HepG2 (cell line): Measurements from ENCODE around the gene AQP10. TPM values are rescaled to one million over a fixed set of nuclear protein-coding genes. Genes with fewer than 3 reads are reported as not detected.

ENCODE experiments used
- ATAC-seq: fragments of 200-7000 bp; cut with Tn5 transposase; 3 replicates; pipeline ENCODE4 v1.9.1; 2020; ENCODE audit warnings: mild to moderate bottlenecking, moderate library complexity
- BruUV-seq: library from RNA; stranded (reverse); fragments of 400-500 nt; replicated peaks from 2 replicates; lab custom pipeline; 2021; lab: Mats Ljungman, UMichigan
- CTCF ChIA-PET: fragments of 300-600 bp; formaldehyde crosslinking; extraction: SDS; loops from one replicate; lab custom pipeline; 2021; ENCODE audit warnings: low total read pairs, inconsistent platforms, low intra/inter-chr PET ratio; lab: Yijun Ruan, JAX
- POLR2A ChIA-PET: fragments of 350-600 bp; sonication (Branson Sonifier 250); formaldehyde crosslinking; loops from one replicate; lab custom pipeline; 2020; ENCODE audit warnings: antibody characterized with exemption, inconsistent platforms; lab: Yijun Ruan, JAX
- DNase-seq: peaks from one replicate; pipeline ENCODE4 v3.0.0-alpha.2; 2015; ENCODE audit warnings: low spot score
- FAIRE-seq: peaks from 3 replicates; lab custom pipeline; 2011; peaks lifted over from hg19 to GRCh38; lab: Jason Lieb, UNC
- H2AFZ ChIP-seq: one replicate; pipeline ENCODE4 v1.6.1; 2011; ENCODE audit warnings: low read length, inconsistent platforms
- H3K27ac ChIP-seq: fragments of 300-600 bp; 3 replicates; pipeline ENCODE4 v1.8.0; 2011; ENCODE audit warnings: mixed run types, mild to moderate bottlenecking, mixed read lengths, low read length, inconsistent platforms; ENCODE audit not compliant: insufficient read depth; ENCODE audit errors: extremely low read length
- H3K27me3 ChIP-seq, 2 experiments: fragments of 200-600 bp in 1 of 2; 2 replicates in 1 of 2; 3 replicates in 1 of 2; pipeline versions ENCODE4 v1.6.0 to v1.8.0; 2011; ENCODE audit warnings: low read length in 2 of 2, mild to moderate bottlenecking in 2 of 2, moderate library complexity in 2 of 2, inconsistent platforms in 1 of 2; ENCODE audit not compliant: insufficient read depth in 2 of 2, control insufficient read depth in 1 of 2
- H3K36me3 ChIP-seq, 2 experiments: fragments of 200-600 bp in 1 of 2; replicated peaks in 1 of 2; 2 replicates in 1 of 2; 3 replicates in 1 of 2; pipeline versions ENCODE4 v1.5.1 to v1.8.0; 2011; ENCODE audit warnings: low read length in 2 of 2, inconsistent platforms in 1 of 2; ENCODE audit not compliant: insufficient read depth in 2 of 2, control insufficient read depth in 1 of 2
- H3K4me1 ChIP-seq: 2 replicates; pipeline ENCODE4 v1.5.1; 2012; ENCODE audit warnings: low read length, inconsistent platforms; ENCODE audit not compliant: insufficient read depth
- H3K4me2 ChIP-seq: 2 replicates; pipeline ENCODE4 v1.6.0; 2011; ENCODE audit warnings: low read depth, low read length, inconsistent platforms
- H3K4me3 ChIP-seq, 3 experiments: fragments of 200-600 bp in 1 of 3; sonication (generic), shearing (Covaris generic) in 1 of 3; replicated peaks in 1 of 3; 2 replicates each; pipeline ENCODE4 v1.5.1; 2011 to 2016; ENCODE audit warnings: low read length in 3 of 3, inconsistent platforms in 2 of 3, low read depth in 2 of 3, mild to moderate bottlenecking in 2 of 3, control low read depth in 1 of 3, mixed read lengths in 1 of 3; ENCODE audit not compliant: insufficient read depth in 1 of 3
- H3K79me2 ChIP-seq: one replicate; pipeline ENCODE4 v1.6.1; 2011; ENCODE audit warnings: low read length, inconsistent platforms; ENCODE audit not compliant: insufficient read depth
- H3K9ac ChIP-seq: 2 replicates; pipeline ENCODE4 v1.6.0; 2011; ENCODE audit warnings: mild to moderate bottlenecking, low read depth, low read length, inconsistent platforms; ENCODE audit not compliant: insufficient read depth
- H3K9me3 ChIP-seq: 2 replicates; pipeline ENCODE4 v1.5.1; 2012; ENCODE audit warnings: mild to moderate bottlenecking, low read length
- H4K20me1 ChIP-seq: 2 replicates; pipeline ENCODE4 v1.6.0; 2011; ENCODE audit warnings: inconsistent platforms, mild to moderate bottlenecking, low read length, moderate library complexity; ENCODE audit not compliant: insufficient read depth
- ARHGAP35 ChIP-seq: sonication (generic); formaldehyde crosslinking; IDR thresholded peaks from 2 replicates; pipeline ENCODE4 v1.9.0; 2022; ENCODE audit warnings: mild to moderate bottlenecking, inconsistent platforms, moderate library complexity, missing genetic modification reagents, borderline replicate concordance
- ELF4 ChIP-seq: sonication (generic); formaldehyde crosslinking; IDR thresholded peaks from 2 replicates; pipeline ENCODE4 v1.5.0; 2020; ENCODE audit warnings: missing genetic modification reagents, mild to moderate bottlenecking, moderate library complexity, borderline replicate concordance
- HNRNPK ChIP-seq: fragments of 200-400 bp; formaldehyde crosslinking; IDR thresholded peaks from 2 replicates; pipeline ENCODE4 v1.6.1; 2018; ENCODE audit warnings: low read length, low read depth, moderate library complexity, mild to moderate bottlenecking; ENCODE audit not compliant: poor library complexity, severe bottlenecking
- KAT7 ChIP-seq: IDR thresholded peaks from 2 replicates; pipeline ENCODE4 v1.6.1; 2018; ENCODE audit warnings: borderline replicate concordance, missing compliant biosample characterization
- NFIB ChIP-seq: sonication (generic); formaldehyde crosslinking; IDR thresholded peaks from 2 replicates; pipeline ENCODE4 v1.9.0; 2021; ENCODE audit warnings: missing genetic modification reagents, mild to moderate bottlenecking, borderline replicate concordance
- PAX8 ChIP-seq: sonication (generic); formaldehyde crosslinking; IDR thresholded peaks from 2 replicates; pipeline ENCODE4 v1.8.0; 2022; ENCODE audit warnings: mild to moderate bottlenecking, missing genetic modification reagents, borderline replicate concordance
- POGZ ChIP-seq: sonication (generic); formaldehyde crosslinking; IDR thresholded peaks from 2 replicates; pipeline ENCODE4 v1.4.0; 2020; ENCODE audit warnings: mild to moderate bottlenecking, missing genetic modification reagents
- RFXANK ChIP-seq: IDR thresholded peaks from 2 replicates; pipeline ENCODE4 v1.6.1; 2016
- TMF1 ChIP-seq: sonication (generic); formaldehyde crosslinking; IDR thresholded peaks from 2 replicates; pipeline ENCODE4 v1.8.1; 2022; ENCODE audit warnings: low read depth, missing genetic modification reagents
- ZNF180 ChIP-seq: sonication (generic); formaldehyde crosslinking; IDR thresholded peaks from 2 replicates; pipeline ENCODE4 v1.4.0; 2020; ENCODE audit warnings: low read depth, missing genetic modification reagents, borderline replicate concordance
- ZNF317 ChIP-seq: sonication (generic); formaldehyde crosslinking; IDR thresholded peaks from 2 replicates; pipeline ENCODE4 v1.5.0; 2020; ENCODE audit warnings: mild to moderate bottlenecking, missing genetic modification reagents
- ZNF619 ChIP-seq: sonication (generic); formaldehyde crosslinking; IDR thresholded peaks from 2 replicates; pipeline ENCODE4 v1.4.0; 2020; ENCODE audit warnings: mild to moderate bottlenecking, missing genetic modification reagents
- ZNF773 ChIP-seq: sonication (generic); formaldehyde crosslinking; IDR thresholded peaks from 2 replicates; pipeline ENCODE4 v1.4.0; 2020; ENCODE audit warnings: missing genetic modification reagents, borderline replicate concordance
- ZNF850 ChIP-seq: sonication (generic); formaldehyde crosslinking; conservative IDR thresholded peaks from 2 replicates; pipeline ENCODE4 v1.9.0; 2021; ENCODE audit warnings: mild to moderate bottlenecking, missing genetic modification reagents
- WGBS: methylation state at CpG from one replicate; pipeline ENCODE4 v1.1.6; 2017; ENCODE audit warnings: low lambda C conversion rate; 5-methylcytosine and 5-hydroxymethylcytosine counted together
- in situ Hi-C: cut with HindIII; loops from 2 replicates; pipeline ENCODE4 v1.10.0; 2017; ENCODE audit warnings: low pct_unique_long_range_greater_than_20kb; ENCODE audit not compliant: extremely low pct_ligation_motif_present
- intact Hi-C: fragments of 100-400 bp; cut with micrococcal nuclease; formaldehyde crosslinking; loops from one replicate; pipeline ENCODE4 v1.10.0; 2022; ENCODE audit not compliant: unreplicated experiment
- polyA plus RNA-seq, 8 experiments: library from polyadenylated mRNA; depleted of rRNA in 3 of 8; stranded (reverse) in 7 of 8; unstranded in 1 of 8; fragments of >200 nt; fragmentation: Illumina TruSeq in 4 of 8; extraction: Trizol in 4 of 8; gene quantifications; 2 replicates each; pipeline versions ENCODE4 v1.2.1 to v1.2.3, GENCODE V29; 2011 to 2016; ENCODE audit warnings: low read depth in 4 of 8, missing spikeins in 1 of 8, mixed read lengths in 1 of 8; ENCODE audit not compliant: insufficient read depth in 1 of 8
- total RNA-seq, 5 experiments: library from RNA; depleted of rRNA; stranded (reverse); fragments of >200 nt; fragmentation: Illumina TruSeq; extraction: Trizol; gene quantifications; 2 replicates each; pipeline ENCODE4 v1.2.3, GENCODE V29; 2016; ENCODE audit warnings: low read depth in 1 of 5
- TF ChIP-seq, protein P1 (sequence below): sonication (generic); formaldehyde crosslinking; IDR thresholded peaks from 2 replicates; pipeline ENCODE4 v1.5.1; 2020; ENCODE audit warnings: missing genetic modification reagents, mild to moderate bottlenecking, borderline replicate concordance
- TF ChIP-seq, protein P2 (sequence below): sonication (generic); formaldehyde crosslinking; IDR thresholded peaks from 2 replicates; pipeline ENCODE4 v1.4.0; 2020; ENCODE audit warnings: missing genetic modification reagents
- TF ChIP-seq, protein P3 (sequence below): sonication (generic); formaldehyde crosslinking; IDR thresholded peaks from 2 replicates; pipeline ENCODE4 v1.4.0; 2020; ENCODE audit warnings: missing genetic modification reagents
- TF ChIP-seq, protein P4 (sequence below): sonication (generic); formaldehyde crosslinking; IDR thresholded peaks from 2 replicates; pipeline ENCODE4 v1.8.0; 2023; ENCODE audit warnings: mild to moderate bottlenecking, missing genetic modification reagents

Gene AQP10
- total and polyA plus RNA-seq, 2 of the 13 experiments (the other 11 are each of a cell fraction or from before 2014, with no cell fraction given), result 0.30 TPM; not detected in 1

DNA sequence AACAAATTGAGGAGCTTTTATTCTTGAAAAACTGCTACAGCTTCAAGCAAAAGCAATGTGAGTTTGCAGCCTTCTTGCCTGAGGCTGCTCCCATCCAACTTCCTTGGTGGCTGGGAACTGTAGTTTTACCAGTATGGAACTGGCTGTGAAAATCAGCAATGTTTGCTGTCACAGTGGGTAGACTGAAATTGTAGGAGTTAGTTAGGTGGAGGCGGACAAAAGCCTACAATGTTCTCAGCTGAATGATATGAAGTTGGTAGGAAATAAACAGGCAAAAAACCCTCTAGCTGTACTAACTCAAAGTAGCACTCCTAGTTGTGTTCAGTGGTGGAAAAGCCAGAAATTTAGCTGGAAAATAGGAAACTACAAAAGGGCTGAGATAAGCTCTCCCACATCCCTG lies 30.0 kb upstream of the AQP10 start (continued):
- TF ChIP-seq, protein P1, sequence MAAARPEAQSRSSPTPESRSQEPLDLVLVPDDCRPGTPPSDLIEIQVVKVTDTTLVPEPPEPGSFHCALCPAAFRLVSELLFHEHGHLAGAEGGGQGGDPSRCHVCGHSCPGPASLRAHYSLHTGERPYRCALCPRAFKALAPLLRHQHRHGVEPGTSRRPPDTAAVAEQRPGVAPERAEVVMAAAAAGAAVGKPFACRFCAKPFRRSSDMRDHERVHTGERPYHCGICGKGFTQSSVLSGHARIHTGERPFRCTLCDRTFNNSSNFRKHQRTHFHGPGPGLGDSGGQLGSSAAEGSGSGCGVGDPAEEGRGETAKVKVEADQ (CRISPR knock-in tag), result no peak
- TF ChIP-seq ELF4 (CRISPR knock-in tag), result no peak
- TF ChIP-seq ZNF773 (CRISPR knock-in tag), result no peak
- TF ChIP-seq ARHGAP35 (CRISPR knock-in tag), result no peak
- TF ChIP-seq NFIB (CRISPR knock-in tag), result no peak
- TF ChIP-seq, protein P2, sequence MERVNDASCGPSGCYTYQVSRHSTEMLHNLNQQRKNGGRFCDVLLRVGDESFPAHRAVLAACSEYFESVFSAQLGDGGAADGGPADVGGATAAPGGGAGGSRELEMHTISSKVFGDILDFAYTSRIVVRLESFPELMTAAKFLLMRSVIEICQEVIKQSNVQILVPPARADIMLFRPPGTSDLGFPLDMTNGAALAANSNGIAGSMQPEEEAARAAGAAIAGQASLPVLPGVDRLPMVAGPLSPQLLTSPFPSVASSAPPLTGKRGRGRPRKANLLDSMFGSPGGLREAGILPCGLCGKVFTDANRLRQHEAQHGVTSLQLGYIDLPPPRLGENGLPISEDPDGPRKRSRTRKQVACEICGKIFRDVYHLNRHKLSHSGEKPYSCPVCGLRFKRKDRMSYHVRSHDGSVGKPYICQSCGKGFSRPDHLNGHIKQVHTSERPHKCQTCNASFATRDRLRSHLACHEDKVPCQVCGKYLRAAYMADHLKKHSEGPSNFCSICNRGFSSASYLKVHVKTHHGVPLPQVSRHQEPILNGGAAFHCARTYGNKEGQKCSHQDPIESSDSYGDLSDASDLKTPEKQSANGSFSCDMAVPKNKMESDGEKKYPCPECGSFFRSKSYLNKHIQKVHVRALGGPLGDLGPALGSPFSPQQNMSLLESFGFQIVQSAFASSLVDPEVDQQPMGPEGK (CRISPR knock-in tag), result no peak

DNA sequence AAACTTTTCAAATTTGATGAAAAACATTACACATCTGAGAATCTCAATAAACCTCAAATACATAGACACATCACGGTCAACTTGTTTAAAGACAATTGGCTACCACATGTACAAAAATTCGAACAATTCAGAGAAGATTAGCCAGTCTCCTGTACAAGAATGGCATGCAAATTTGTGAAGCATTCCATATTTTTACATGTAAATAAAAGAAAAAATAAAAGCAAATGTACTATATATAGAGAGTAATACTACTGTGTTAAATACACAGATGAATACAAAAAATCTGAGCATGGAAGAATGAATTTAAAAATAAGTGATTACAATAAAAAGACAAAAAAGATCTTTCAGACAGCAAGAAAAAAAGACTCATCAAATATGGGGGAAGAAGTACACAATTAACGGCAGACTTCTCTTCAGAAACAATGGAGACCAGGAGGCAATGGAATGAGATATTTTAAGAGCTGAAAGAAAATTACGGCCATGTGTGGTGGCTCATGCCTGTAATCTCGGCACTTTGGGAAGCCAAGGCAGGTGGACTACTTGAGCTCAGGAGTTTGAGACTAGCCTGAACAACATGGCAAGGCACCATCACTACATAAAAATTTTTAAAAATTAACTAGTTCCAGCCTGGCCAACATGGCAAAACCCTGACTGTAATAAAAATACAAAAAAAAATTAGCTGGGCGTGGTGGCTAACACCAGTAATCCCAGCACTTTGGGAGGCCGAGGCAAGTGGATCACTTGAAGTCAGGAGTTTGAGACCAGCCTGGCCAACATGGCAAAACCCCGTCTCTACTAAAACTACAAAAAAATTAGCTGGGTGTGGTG lies 25.3 kb upstream of the AQP10 start:
- FAIRE-seq, result no peak
- DNase-seq, result no peak
- Histone ChIP-seq H3K27ac (no peak overlapping the region), H4K20me1 (no peaks in the 10 kb centered on the region), H2AFZ (no peak overlapping the region), H3K9me3 (peaks cover 16% of the 10 kb centered on the region), H3K4me1 (no peaks in the 10 kb centered on the region), H3K4me2 (no peak overlapping the region), H3K36me3 (no peaks in the 10 kb centered on the region), H3K27me3 (0 out of 5 replicates have a peak, but pooled peaks cover 0 to 3% of the 10 kb centered on the region in 2 experiments), H3K4me3 (no peak overlapping the region), H3K9ac (no peak overlapping the region), H3K79me2 (no peaks in the 10 kb centered on the region)
- ChIA-PET POLR2A (no interaction called here), CTCF (no interaction called here)
- BruUV-seq, result no TSS peak
- intact Hi-C loops (no loop called here), in situ Hi-C loops (no loop called here)
- no peak for ATAC-seq
- 26% methylated on average over 8 of the region's 8 CpGs for WGBS
- no peak for TF ChIP-seq HNRNPK
- TF ChIP-seq POGZ (CRISPR knock-in tag), result no peak
- TF ChIP-seq TMF1 (CRISPR knock-in tag), result no peak
- no peak for TF ChIP-seq RFXANK (CRISPR knock-in tag)
- peak; percentile 100 for TF ChIP-seq ZNF317 (CRISPR knock-in tag)
- TF ChIP-seq ZNF850 (CRISPR knock-in tag), result no peak
- TF ChIP-seq KAT7 (CRISPR knock-in tag), result no peak
- TF ChIP-seq, protein P3, sequence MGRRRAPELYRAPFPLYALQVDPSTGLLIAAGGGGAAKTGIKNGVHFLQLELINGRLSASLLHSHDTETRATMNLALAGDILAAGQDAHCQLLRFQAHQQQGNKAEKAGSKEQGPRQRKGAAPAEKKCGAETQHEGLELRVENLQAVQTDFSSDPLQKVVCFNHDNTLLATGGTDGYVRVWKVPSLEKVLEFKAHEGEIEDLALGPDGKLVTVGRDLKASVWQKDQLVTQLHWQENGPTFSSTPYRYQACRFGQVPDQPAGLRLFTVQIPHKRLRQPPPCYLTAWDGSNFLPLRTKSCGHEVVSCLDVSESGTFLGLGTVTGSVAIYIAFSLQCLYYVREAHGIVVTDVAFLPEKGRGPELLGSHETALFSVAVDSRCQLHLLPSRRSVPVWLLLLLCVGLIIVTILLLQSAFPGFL (CRISPR knock-in tag), result no peak
- no peak for TF ChIP-seq ZNF180
- TF ChIP-seq, protein P4, sequence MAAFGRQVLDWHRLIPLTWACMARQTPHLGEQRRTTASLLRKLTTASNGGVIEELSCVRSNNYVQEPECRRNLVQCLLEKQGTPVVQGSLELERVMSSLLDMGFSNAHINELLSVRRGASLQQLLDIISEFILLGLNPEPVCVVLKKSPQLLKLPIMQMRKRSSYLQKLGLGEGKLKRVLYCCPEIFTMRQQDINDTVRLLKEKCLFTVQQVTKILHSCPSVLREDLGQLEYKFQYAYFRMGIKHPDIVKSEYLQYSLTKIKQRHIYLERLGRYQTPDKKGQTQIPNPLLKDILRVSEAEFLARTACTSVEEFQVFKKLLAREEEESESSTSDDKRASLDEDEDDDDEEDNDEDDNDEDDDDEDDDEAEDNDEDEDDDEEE (CRISPR knock-in tag), result no peak
- no peak for TF ChIP-seq PAX8 (CRISPR knock-in tag)
- no peak for TF ChIP-seq ZNF619
